ENCODE results near the gene SCG3. TPM values are rescaled to one million over a fixed set of nuclear protein-coding genes. Genes with fewer than 3 reads are reported as not detected.

The SCG3 gene
- total RNA-seq, 2 donors from 2014 or later: not detected

- Mint-ChIP-seq H3K27ac (no peak overlapping the region), H3K4me1 (ENCODE audit: low read depth) (no peaks in the 10 kb centered on the region), H3K36me3 (ENCODE audit: insufficient read depth in 2 of 2) (no peaks in the 10 kb centered on the region), H3K9me3 (no peaks in the 10 kb centered on the region), H3K27me3 (ENCODE audit: low read depth) (no peaks in the 10 kb centered on the region), H3K4me3 (no peak overlapping the region)
- no peak for DNase-seq
- no peak for ATAC-seq (replicated peaks in 1 of 2)
Measured at GRCh38 chr15:51760805-51761204, 79.5 kb downstream of the SCG3 start.

DNA sequence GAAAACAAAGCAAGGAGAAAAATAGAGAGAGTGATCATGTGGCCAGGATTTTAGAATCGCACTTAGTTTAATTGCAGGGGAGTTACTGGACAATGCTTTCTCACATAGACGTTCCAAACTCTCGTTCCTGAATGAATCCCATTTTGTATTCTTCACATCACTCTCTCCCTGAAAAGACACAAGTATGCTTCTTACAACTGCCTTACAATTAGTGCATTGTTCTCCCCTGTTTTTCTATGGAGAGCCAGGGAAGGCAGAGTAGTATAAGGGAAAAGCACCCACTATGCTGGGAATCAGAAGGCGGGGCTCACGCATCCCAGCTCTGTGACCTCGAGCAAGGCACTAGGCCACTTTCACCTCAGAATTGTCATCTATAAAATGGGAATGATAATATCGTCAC is 84.4 kb downstream of the SCG3 start:
- ATAC-seq (replicated peaks in 1 of 2): no peak
- Mint-ChIP-seq H3K36me3 (ENCODE audit: insufficient read depth in 2 of 2) (peaks cover 2 to 10% of the 10 kb centered on the region in 2 donors), H3K4me3 (no peak overlapping the region), H3K9me3 (peaks cover 0 to 1% of the 10 kb centered on the region in 2 donors), H3K27ac (no peak overlapping the region), H3K4me1 (ENCODE audit: low read depth) (peaks cover 12% of the 10 kb centered on the region), H3K27me3 (ENCODE audit: low read depth) (no peaks in the 10 kb centered on the region)
- no peak for DNase-seq

DNA sequence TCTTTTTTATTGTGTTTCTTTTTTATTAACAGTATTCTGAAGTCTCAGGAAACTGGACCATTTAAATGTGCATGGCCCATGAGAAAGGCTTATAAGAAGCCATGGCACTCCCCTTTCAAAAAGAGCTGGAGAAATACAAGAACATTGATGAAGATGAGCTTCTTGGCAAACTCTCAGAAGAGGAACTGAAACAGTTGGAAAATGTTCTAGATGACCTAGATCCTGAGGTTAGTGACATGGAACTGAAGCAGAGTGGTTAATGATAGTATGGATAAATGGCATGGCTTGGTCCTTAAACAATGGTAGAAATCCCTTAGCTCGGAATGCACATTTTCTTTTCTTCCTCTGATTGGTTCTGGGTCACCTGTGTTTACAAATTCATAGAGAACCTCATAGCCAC is 85.0 kb downstream of the SCG3 start:
- H3K4me1 Mint-ChIP-seq (ENCODE audit: low read depth): peaks cover 12% of the 10 kb centered on the region
- DNase-seq (no peak), ATAC-seq (replicated peaks in 1 of 2) (no peak)
- peaks cover 2 to 10% of the 10 kb centered on the region in 2 donors for H3K36me3 Mint-ChIP-seq (ENCODE audit: insufficient read depth in 2 of 2)
- no peak overlapping the region for H3K27ac Mint-ChIP-seq
- H3K27me3 Mint-ChIP-seq (ENCODE audit: low read depth): no peaks in the 10 kb centered on the region
- no peak overlapping the region for H3K4me3 Mint-ChIP-seq
- peaks cover 0 to 1% of the 10 kb centered on the region in 2 donors for H3K9me3 Mint-ChIP-seq

GRCh38 chr15:51768018-51768417 is 86.7 kb downstream of the SCG3 start:
- H3K36me3 Mint-ChIP-seq (ENCODE audit: insufficient read depth in 2 of 2): peaks cover 2 to 10% of the 10 kb centered on the region in 2 donors

More at GRCh38 chr15:51768018-51768417, 86.7 kb downstream of the SCG3 start:
- Mint-ChIP-seq H3K27ac (peak overlapping the region; percentile 89), H3K4me1 (ENCODE audit: low read depth) (peaks cover 12% of the 10 kb centered on the region), H3K9me3 (peaks cover 0 to 1% of the 10 kb centered on the region in 2 donors), H3K27me3 (ENCODE audit: low read depth) (no peaks in the 10 kb centered on the region), H3K4me3 (peak overlapping the region in 1 of 2 donors; percentile 21)
- peak in 1 of 2 donors; percentile 38 for ATAC-seq (replicated peaks in 1 of 2)
- peak in 1 of 2 donors; percentile 12 for DNase-seq

Other genes starting within 250 kb of the SCG3 start
- 10 to 100 TPM in 1 of 2 donors, 1 to 10 TPM in 1; 8.8 to 10.8 TPM for gene DMXL2, start 58.7 kb upstream of the SCG3 start, total RNA-seq
- gene LYSMD2, start 56.2 kb downstream of the SCG3 start, total RNA-seq: 10 to 100 TPM; 22.8 to 23.1 TPM
- 1 to 10 TPM; 5.1 to 7.3 TPM for gene TMOD2, start 70.1 kb downstream of the SCG3 start, total RNA-seq
- 10 to 100 TPM; 48.6 to 55.1 TPM for gene TMOD3, start 148.2 kb downstream of the SCG3 start, total RNA-seq

Measured in activated T-cell treated with anti-CD3 and anti-CD28 coated beads, Interleukin-2, amount 50 U/mL, for 72 hours (primary cell).